Brain microvascular endothelial cell (primary cell): Measurements from ENCODE around the gene ZNF641.

ENCODE experiments used
- DNase-seq: peaks from one replicate; pipeline ENCODE4 v3.0.0-alpha.2; 2020
- H3K27ac ChIP-seq: fragments of 250-450 bp; sonication (Bioruptor Pico); 2 replicates; pipeline ENCODE4 v1.5.1; 2020; ENCODE audit warnings: mild to moderate bottlenecking, moderate library complexity
- H3K27me3 ChIP-seq: fragments of 250-450 bp; sonication (Bioruptor Pico); replicated peaks from 2 replicates; pipeline ENCODE4 v1.5.1; 2020; ENCODE audit warnings: mild to moderate bottlenecking
- H3K36me3 ChIP-seq: fragments of 250-450 bp; sonication (Bioruptor Pico); replicated peaks from 2 replicates; pipeline ENCODE4 v1.5.1; 2020; ENCODE audit warnings: mild to moderate bottlenecking
- H3K4me3 ChIP-seq: 2 replicates; pipeline ENCODE4 v1.5.1; 2011; ENCODE audit warnings: low read depth, mild to moderate bottlenecking, control low read depth, low read length, moderate library complexity
- in situ Hi-C: cut with HindIII; loops from 2 replicates; pipeline ENCODE4 v1.10.0; 2017; ENCODE audit warnings: low sequenced_read_pairs, low pct_ligation_motif_present
- TF ChIP-seq, protein P1 (sequence below): IDR thresholded peaks from 2 replicates; pipeline ENCODE4 v1.5.1; 2011; ENCODE audit warnings: low read depth, mild to moderate bottlenecking, moderate library complexity, low read length, control low read depth, inconsistent platforms; ENCODE audit errors: missing control alignments

Gene ZNF641

DNA sequence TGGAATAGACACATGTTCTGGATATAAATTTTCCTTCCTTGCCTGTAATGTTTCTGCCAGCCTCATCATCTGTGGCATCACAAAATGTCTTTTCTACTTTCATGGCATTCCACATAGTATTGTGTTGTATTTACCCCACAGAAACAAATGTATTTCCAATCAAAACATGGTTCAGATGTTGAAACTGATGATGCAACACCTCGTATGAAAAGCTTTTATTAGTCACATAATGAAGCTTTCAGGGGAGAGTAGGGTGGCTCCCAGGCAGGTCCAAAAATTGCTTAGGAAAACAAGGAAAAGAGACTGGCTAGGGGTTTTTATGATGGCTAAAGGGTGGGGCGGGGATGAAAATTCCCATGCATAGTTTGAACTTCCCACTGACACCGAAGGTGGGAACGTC is 29.1 kb upstream of the ZNF641 start:
- TF ChIP-seq, protein P1, sequence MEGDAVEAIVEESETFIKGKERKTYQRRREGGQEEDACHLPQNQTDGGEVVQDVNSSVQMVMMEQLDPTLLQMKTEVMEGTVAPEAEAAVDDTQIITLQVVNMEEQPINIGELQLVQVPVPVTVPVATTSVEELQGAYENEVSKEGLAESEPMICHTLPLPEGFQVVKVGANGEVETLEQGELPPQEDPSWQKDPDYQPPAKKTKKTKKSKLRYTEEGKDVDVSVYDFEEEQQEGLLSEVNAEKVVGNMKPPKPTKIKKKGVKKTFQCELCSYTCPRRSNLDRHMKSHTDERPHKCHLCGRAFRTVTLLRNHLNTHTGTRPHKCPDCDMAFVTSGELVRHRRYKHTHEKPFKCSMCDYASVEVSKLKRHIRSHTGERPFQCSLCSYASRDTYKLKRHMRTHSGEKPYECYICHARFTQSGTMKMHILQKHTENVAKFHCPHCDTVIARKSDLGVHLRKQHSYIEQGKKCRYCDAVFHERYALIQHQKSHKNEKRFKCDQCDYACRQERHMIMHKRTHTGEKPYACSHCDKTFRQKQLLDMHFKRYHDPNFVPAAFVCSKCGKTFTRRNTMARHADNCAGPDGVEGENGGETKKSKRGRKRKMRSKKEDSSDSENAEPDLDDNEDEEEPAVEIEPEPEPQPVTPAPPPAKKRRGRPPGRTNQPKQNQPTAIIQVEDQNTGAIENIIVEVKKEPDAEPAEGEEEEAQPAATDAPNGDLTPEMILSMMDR, result no peak
- Histone ChIP-seq H3K36me3 (no peaks in the 10 kb centered on the region), H3K4me3 (no peak overlapping the region), H3K27me3 (no peaks in the 10 kb centered on the region), H3K27ac (no peak overlapping the region)
- DNase-seq, result no peak
- in situ Hi-C loops, result no loop called here

DNA sequence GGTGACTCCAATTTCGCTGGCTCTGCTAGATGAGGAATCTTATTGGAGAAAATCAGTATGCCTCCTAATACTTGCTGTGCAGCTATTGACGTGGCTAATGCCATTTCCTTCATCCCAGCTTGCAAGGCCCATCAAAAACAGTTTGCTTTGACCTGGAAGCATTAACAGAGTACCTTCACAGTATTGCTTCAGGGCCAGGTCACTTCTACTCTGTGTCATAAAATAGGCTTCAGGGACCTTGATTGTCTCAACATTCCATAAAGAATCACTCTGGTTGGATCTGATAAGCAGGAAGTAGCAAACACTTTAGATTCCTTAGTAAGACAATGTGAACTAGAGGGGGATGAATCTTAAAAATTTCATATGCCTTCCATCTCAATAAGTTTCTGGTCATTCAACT is 26.9 kb upstream of the ZNF641 start:
- no peaks in the 10 kb centered on the region for H3K36me3 ChIP-seq
- in situ Hi-C loops, result no loop called here

DNA sequence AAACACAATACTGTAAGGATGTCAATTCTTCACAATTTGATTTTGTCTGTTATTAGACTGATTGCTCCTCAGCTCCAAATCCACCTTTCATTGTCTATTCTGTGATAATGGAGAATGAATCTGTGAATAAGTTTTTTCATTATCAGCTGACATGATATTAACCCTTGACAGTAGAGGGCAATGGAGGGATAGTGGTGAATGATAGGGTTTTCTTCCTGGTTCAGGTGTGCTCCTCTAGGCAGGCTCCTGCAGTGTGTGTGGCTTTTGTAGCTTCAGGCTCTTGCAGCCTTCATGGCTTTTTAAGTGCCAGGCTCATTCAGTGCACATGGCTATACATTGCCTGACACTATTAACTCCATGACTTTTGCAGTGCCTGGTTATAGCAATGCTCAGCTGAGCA is 23.4 kb upstream of the ZNF641 start:
- Histone ChIP-seq H3K4me3 (no peak overlapping the region), H3K27ac (no peak overlapping the region), H3K27me3 (no peaks in the 10 kb centered on the region), H3K36me3 (no peaks in the 10 kb centered on the region)
- TF ChIP-seq, protein P1, result no peak
- in situ Hi-C loops, result no loop called here
- DNase-seq, result no peak

More for the DNA sequence above, 26.9 kb upstream of the ZNF641 start:
- no peaks in the 10 kb centered on the region for H3K27me3 ChIP-seq
- TF ChIP-seq, protein P1, result no peak
- no peak overlapping the region for H3K27ac ChIP-seq
- DNase-seq, result no peak
- H3K4me3 ChIP-seq, result no peak overlapping the region

DNA sequence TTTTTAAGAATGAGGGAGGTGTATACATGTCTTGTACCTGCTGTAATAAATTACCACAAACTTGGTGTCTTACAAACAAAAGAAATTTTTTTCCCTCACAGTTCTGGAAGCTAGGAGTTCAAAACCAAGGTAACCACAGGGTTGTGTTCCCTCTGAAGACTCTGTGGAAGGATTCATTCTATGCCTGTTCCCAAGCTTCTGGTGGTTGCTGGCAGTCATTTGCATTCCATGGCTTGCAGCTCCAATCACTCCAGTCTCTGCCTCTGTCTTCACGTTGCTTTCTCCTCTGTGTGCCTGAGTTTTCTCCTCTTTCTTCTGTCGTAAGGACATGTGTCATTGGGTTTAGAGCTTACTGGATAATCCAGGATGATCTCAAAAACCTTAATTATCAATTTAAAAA is 15.4 kb upstream of the ZNF641 start:
- Histone ChIP-seq H3K4me3 (no peak overlapping the region), H3K27me3 (no peaks in the 10 kb centered on the region), H3K36me3 (no peaks in the 10 kb centered on the region), H3K27ac (no peak overlapping the region)
- DNase-seq, result no peak
- TF ChIP-seq, protein P1, result no peak
- in situ Hi-C loops, result no loop called here

DNA sequence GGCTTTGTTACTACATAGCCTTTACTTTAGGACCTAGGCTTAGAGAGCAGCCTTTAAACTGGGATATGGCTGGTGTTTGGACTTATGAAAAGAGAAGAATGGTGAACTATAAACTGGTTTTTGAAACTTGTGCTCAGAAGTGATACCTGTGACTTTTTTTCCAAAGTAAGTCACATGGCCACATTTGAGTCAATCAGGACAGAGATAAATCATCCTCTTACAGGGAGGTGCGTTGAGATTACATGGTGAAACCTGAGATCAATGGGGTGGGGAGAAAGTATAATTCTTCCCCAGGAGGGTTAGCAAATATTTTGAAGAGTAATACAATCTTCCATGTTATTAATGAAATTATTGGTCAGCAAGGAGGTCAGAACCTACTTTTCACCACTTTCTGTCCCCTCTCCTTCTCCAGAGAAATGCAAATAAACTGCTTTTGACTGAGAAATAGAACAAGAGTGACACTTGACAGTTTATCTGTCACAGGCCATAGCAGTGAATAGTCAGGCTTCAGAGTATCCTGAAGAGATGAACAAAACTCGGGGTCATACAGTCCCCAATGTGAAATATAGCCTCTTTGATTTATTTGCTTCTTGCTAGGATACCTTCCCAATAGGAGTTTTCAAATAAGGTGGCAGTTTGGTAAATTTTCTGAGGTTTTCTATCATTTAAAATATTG is 11.1 kb upstream of the ZNF641 start:
- in situ Hi-C loops, result no loop called here
- H3K27me3 ChIP-seq, result no peaks in the 10 kb centered on the region
- H3K27ac ChIP-seq, result no peak overlapping the region
- no peak for DNase-seq
- TF ChIP-seq, protein P1, result no peak
- no peaks in the 10 kb centered on the region for H3K36me3 ChIP-seq
- no peak overlapping the region for H3K4me3 ChIP-seq

DNA sequence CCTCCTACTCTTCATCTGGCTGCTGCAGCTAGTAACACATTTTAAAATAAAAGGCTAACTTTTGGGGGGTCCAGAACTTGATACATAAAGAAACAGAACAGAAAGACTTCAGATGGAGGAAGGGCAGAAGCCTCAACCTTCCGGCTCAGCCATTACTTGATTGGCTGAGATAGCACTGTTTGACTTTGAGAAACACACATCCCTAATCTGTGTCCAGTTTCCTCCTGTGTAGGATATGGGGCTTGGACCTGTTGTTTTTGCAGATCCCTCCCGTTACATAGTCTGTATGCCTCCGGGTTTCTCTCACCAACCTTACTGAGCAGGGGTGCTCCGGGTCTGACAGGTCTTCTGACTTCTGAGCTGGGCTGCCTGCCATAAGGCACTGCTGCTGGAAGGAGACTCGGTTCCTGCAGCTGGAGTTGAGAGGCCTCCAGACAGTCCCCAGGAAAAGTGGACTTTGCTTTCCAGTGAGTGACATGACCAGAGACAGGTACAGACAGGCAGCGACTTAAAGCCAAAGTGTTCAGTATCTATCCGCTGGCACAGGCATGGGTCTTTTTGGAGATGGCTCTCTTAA is 8.3 kb upstream of the ZNF641 start:
- Histone ChIP-seq H3K27ac (no peak overlapping the region), H3K36me3 (no peaks in the 10 kb centered on the region), H3K27me3 (no peaks in the 10 kb centered on the region), H3K4me3 (no peak overlapping the region)
- no peak for DNase-seq
- TF ChIP-seq, protein P1, result no peak
- in situ Hi-C loops, result no loop called here
